ENCODE results near the gene ALDH9A1. TPM values are rescaled to one million over a fixed set of nuclear protein-coding genes. Genes with fewer than 3 reads are reported as not detected.
"Not testable (repeated sequence)": the region's sequence is repeated elsewhere in the genome, so short reads cannot be mapped to it uniquely, and the experiment has no call there.

Gene ALDH9A1
- polyA plus RNA-seq, 3 donors, result 93.0 to 131 (median 115) TPM

DNA sequence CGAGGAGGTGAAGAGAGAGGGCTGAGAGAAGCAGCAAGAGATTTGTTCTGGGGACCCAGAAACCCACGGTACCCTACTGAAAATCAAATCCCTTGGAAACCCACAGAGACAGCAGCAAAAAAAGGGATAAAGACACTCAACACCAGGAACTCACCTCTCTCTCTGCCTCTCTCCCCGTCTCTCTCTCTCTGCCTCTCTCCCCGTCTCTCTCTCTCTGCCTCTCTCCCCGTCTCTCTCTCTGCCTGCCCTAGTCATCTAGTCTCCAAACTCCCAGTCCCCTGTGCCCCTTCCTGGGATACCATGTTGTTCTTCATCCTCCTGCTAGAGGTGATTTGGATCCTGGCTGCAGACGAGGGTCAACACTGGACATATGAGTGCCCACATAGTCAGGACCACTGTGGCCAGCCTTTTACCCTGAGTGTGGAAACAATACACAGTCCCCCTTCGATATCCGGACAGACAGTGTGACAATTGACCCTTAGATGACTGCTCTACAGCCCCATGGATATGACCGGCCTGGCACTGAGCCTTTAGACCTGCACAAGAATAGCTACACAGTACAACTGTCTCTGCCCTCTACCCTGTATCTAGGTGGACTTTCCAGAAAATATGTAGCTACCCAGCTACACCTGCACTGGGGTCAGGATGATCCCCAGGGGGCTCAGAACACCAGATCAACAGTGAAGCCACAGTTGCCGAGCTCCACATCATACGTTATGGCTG is 9.8 kb upstream of the ALDH9A1 start:
- DNase-seq (ENCODE audit: extremely low read depth in 1 of 11, low read depth in 9 of 11, low spot score in 4 of 11), result no peak

- DNase-seq (ENCODE audit: extremely low read depth in 1 of 11, low read depth in 9 of 11, low spot score in 4 of 11), result no peak
Measured at GRCh38 chr1:165703648-165704047, 5.3 kb upstream of the ALDH9A1 start.

- DNase-seq (ENCODE audit: extremely low read depth in 1 of 11, low read depth in 9 of 11, low spot score in 4 of 11), result not testable (repeated sequence)
Measured at GRCh38 chr1:165701922-165702321, 3.6 kb upstream of the ALDH9A1 start.

GRCh38 chr1:165699577-165699976 is 1.2 kb upstream of the ALDH9A1 start:
- DNase-seq (ENCODE audit: extremely low read depth in 1 of 11, low read depth in 9 of 11, low spot score in 4 of 11), result no peak

DNA sequence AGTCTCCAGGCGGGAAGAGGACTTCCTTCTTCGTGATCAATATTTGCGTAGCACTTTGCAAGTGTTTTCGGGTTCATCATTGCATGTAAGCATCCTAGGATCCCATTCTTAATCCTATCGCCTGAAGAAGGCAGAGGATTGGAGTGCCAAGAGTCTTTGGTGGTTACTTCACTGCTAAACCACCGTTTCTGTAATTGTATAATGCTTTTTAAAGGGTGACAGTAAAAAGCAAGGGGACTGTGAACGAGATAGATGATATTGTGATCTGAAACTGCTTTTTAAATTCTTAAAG is 345 bp upstream of the ALDH9A1 start:
- peak in 1 of 11 donors; percentile 41 for DNase-seq (ENCODE audit: extremely low read depth in 1 of 11, low read depth in 9 of 11, low spot score in 4 of 11)

- no peak for DNase-seq (ENCODE audit: extremely low read depth in 1 of 11, low read depth in 9 of 11, low spot score in 4 of 11)
Measured at GRCh38 chr1:165697491-165697880, 876 bp downstream of the ALDH9A1 start.

- DNase-seq (ENCODE audit: extremely low read depth in 1 of 11, low read depth in 9 of 11, low spot score in 4 of 11), result peak in 1 of 11 donors; percentile 9
Measured at GRCh38 chr1:165696625-165697100, 1.7 kb downstream of the ALDH9A1 start.

DNA sequence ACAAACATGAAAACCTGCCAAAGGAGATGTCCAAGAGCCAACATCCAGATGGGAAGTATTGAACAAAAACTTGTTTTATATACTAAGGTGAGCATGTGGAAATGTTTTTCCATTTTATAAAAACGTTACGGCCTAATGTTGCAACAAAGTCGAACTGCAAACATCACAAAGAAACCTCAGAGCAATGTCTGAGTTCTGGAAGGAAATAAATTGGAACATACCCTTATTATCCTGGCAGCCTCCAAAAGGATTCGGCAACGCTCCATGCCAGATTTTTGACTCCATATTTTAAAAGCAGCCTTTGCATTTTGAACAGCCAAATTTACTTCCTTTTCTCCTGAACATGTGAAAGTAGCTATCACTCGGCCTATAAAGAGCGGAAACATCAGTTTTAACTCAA is 3.3 kb downstream of the ALDH9A1 start:
- DNase-seq (ENCODE audit: extremely low read depth in 1 of 11, low read depth in 9 of 11, low spot score in 4 of 11), result no peak

DNA sequence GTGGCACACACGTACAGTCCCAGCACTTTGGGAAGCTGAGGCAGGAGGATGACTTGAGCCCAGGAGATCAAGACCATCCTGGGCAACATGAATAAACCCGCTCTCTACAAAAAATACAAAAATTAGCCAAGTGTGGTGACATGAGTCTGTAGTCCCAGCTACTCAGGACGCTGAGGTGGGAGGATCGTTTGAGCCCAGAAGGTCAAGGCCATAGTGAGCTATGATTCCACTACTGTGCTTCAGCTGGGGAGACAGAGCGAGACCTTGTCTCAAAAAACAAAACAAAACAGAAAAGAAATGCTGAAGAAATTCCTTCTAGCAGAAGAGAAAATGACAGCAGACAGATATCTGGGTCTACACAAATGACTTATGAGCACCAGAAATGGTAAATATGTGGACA is 10.3 kb downstream of the ALDH9A1 start:
- no peak for DNase-seq (ENCODE audit: extremely low read depth in 1 of 11, low read depth in 9 of 11, low spot score in 4 of 11)

DNA sequence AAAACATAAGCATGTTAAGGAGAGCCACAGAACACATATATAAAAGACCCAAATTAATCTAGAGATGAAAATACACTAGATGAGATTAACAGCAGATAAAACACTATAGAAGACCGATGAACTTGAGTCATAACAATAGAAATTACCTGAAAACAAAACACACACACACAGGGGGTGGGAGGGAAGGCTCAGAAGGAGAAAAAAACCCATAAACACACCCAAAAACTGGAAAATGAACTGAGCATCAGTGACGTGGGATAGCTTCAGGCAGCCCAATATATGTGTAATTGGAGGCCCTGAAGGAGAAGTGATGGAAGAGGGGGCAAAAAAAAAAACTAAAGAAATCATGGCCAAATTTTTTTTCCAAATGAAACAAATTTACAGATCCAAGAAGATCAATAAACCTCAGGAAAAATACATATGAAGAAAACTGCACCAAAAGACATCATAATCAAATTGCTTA is 11.4 kb downstream of the ALDH9A1 start:
- DNase-seq (ENCODE audit: extremely low read depth in 1 of 11, low read depth in 9 of 11, low spot score in 4 of 11), result no peak

- DNase-seq (ENCODE audit: extremely low read depth in 1 of 11, low read depth in 9 of 11, low spot score in 4 of 11), result no peak
Measured at GRCh38 chr1:165686121-165686970, 12.0 kb downstream of the ALDH9A1 start.

GRCh38 chr1:165683848-165684485 is 14.4 kb downstream of the ALDH9A1 start:
- no peak for DNase-seq (ENCODE audit: extremely low read depth in 1 of 11, low read depth in 9 of 11, low spot score in 4 of 11)

- DNase-seq (ENCODE audit: extremely low read depth in 1 of 11, low read depth in 9 of 11, low spot score in 4 of 11), result not testable (repeated sequence)
Measured at GRCh38 chr1:165680773-165681172, 17.6 kb downstream of the ALDH9A1 start.

DNA sequence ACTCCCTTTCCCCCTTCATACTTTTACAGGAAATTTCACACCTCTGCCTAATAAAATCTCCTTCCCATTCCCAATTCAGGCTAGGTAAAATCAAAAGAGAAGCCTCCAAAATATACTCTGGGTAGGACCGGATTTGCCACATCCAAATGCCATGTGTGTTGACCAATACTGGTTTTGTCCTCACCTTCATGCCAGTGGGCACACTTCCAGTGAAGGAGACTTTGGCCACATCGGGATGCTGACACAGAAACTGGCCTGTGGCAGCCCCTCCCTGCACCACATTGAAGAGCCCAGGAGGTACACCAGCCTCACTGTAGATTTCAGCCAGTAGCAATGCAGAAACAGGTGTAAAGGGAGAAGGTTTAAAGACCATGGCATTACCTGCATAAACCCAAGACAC is 18.1 kb downstream of the ALDH9A1 start:
- no peak for DNase-seq (ENCODE audit: extremely low read depth in 1 of 11, low read depth in 9 of 11, low spot score in 4 of 11)

DNA sequence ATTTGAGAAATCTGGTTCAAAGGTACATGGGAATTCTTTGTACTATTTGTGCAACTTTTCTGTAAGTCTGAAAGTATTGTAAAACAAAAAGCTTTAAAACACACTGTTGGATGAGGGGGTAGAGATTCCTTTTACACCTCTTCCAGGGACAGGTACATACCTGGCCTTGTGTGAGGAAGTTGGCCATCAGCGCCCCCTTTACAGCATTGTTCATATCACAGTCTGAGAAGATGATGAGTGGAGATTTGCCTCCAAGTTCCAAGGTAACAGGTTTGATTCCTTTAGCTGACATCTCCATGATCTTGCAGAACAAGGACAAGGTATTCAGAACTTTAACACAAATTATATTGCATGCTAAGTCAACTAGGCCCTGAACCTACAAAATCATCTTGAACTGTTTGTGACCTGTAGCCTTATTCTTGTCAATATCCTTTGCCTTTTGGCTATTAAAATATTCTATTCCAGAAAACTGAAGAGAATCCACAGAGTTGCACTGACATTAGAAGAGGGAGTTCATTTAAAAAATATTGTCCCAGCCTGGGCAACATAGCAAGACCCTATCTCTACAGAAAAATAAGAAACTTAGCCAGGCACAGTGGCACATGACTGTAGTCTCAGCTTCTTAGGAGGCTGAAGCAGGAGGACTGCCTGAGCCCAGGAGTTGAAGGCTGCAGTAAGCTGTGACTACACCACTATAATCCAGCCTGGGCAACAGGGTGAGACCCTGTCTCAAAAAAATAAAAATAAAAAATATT is 18.9 kb downstream of the ALDH9A1 start:
- no peak for DNase-seq (ENCODE audit: extremely low read depth in 1 of 11, low read depth in 9 of 11, low spot score in 4 of 11)

GRCh38 chr1:165678509-165678908 is 19.9 kb downstream of the ALDH9A1 start:
- DNase-seq (ENCODE audit: extremely low read depth in 1 of 11, low read depth in 9 of 11, low spot score in 4 of 11), result no peak

DNA sequence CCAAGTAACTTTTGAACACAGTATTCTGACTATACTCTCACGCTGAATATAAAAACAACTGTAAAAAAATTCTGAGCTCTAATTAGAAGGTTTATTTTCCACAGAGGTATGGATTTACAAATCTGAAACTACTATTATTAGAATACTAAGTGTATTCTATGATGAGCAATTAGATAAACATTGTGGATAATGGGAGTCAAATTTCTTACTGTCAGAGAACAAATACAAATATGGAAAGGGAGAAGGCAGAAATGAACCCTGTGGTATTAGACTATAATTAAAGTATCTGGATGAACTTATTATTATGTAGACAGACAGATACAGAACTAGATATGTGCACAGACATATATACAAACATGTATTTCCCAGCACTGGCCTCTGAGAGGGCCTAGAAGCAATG is 22.6 kb downstream of the ALDH9A1 start:
- DNase-seq (ENCODE audit: extremely low read depth in 1 of 11, low read depth in 9 of 11, low spot score in 4 of 11), result no peak

GRCh38 chr1:165674599-165674998 is 23.8 kb downstream of the ALDH9A1 start:
- DNase-seq (ENCODE audit: extremely low read depth in 1 of 11, low read depth in 9 of 11, low spot score in 4 of 11), result no peak

DNA sequence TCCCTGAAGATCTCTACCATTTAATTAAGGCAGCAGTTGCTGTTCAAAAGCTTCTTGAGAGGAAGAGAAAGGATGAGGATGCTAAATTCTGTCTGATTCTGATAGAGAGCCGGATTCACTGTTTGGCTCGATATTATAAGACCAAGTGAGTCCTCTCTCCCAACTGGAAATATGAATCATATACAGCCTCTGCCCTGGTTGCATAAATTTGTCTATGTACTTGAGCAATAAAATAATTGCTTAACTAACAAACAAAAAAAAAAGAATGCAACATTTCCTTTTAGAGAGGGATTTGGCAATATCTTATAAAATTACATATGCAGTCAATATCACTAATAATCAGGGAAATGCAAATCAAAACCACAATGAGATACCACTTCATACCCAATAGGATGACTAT is 26.8 kb downstream of the ALDH9A1 start:
- no peak for DNase-seq (ENCODE audit: extremely low read depth in 1 of 11, low read depth in 9 of 11, low spot score in 4 of 11)

Measured in renal cortex interstitium (tissue), 11 donors.